ENCODE data around the gene OR4D6. TPM values are rescaled to one million over a fixed set of nuclear protein-coding genes. Genes with fewer than 3 reads are reported as not detected.

Gene OR4D6
- polyA plus RNA-seq, 1 donor from 2014 or later: not detected

- Histone ChIP-seq H3K36me3 (ENCODE audit: insufficient read depth, low read length) (no peaks in the 10 kb centered on the region), H4K20me1 (ENCODE audit: insufficient read depth) (no peaks in the 10 kb centered on the region), H3K27ac (ENCODE audit: low read length) (no peak overlapping the region), H3K9me3 (ENCODE audit: low read length) (no peaks in the 10 kb centered on the region), H3K4me3 (ENCODE audit: low read length) (no peak overlapping the region), H3F3A (ENCODE audit: insufficient read depth, low read length, poor library complexity, severe bottlenecking) (no peaks in the 10 kb centered on the region), H2AFZ (ENCODE audit: low read depth, low read length) (no peak overlapping the region), H3K9me2 (ENCODE audit: insufficient read depth, low read length) (no peaks in the 10 kb centered on the region), H3K9ac (ENCODE audit: low read length) (no peak overlapping the region), H3K27me3 (ENCODE audit: insufficient read depth, low read depth, low read length) (no peaks in the 10 kb centered on the region), H3K79me2 (replicated peaks; ENCODE audit: insufficient read depth, low read length) (no peaks in the 10 kb centered on the region), H3K4me2 (ENCODE audit: low read length) (no peak overlapping the region)
- no peak for TF ChIP-seq MXI1 (conservative IDR thresholded peaks at IDR 0.05; ENCODE audit: poor library complexity, severe bottlenecking)
- TF ChIP-seq, protein P1, sequence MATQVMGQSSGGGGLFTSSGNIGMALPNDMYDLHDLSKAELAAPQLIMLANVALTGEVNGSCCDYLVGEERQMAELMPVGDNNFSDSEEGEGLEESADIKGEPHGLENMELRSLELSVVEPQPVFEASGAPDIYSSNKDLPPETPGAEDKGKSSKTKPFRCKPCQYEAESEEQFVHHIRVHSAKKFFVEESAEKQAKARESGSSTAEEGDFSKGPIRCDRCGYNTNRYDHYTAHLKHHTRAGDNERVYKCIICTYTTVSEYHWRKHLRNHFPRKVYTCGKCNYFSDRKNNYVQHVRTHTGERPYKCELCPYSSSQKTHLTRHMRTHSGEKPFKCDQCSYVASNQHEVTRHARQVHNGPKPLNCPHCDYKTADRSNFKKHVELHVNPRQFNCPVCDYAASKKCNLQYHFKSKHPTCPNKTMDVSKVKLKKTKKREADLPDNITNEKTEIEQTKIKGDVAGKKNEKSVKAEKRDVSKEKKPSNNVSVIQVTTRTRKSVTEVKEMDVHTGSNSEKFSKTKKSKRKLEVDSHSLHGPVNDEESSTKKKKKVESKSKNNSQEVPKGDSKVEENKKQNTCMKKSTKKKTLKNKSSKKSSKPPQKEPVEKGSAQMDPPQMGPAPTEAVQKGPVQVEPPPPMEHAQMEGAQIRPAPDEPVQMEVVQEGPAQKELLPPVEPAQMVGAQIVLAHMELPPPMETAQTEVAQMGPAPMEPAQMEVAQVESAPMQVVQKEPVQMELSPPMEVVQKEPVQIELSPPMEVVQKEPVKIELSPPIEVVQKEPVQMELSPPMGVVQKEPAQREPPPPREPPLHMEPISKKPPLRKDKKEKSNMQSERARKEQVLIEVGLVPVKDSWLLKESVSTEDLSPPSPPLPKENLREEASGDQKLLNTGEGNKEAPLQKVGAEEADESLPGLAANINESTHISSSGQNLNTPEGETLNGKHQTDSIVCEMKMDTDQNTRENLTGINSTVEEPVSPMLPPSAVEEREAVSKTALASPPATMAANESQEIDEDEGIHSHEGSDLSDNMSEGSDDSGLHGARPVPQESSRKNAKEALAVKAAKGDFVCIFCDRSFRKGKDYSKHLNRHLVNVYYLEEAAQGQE (IDR thresholded peaks at IDR 0.05; ENCODE audit: borderline replicate concordance): no peak
Observed at GRCh38 chr11:59417023-59417422, 39.7 kb upstream of the OR4D6 start.

- Histone ChIP-seq H3K27me3 (ENCODE audit: insufficient read depth, low read depth, low read length) (no peaks in the 10 kb centered on the region), H3K9ac (ENCODE audit: low read length) (no peak overlapping the region), H4K20me1 (ENCODE audit: insufficient read depth) (no peaks in the 10 kb centered on the region), H3K4me2 (ENCODE audit: low read length) (no peak overlapping the region), H3K9me2 (ENCODE audit: insufficient read depth, low read length) (no peaks in the 10 kb centered on the region), H3K9me3 (ENCODE audit: low read length) (no peaks in the 10 kb centered on the region), H3K36me3 (ENCODE audit: insufficient read depth, low read length) (no peaks in the 10 kb centered on the region), H3K27ac (ENCODE audit: low read length) (no peak overlapping the region), H2AFZ (ENCODE audit: low read depth, low read length) (no peak overlapping the region), H3K79me2 (replicated peaks; ENCODE audit: insufficient read depth, low read length) (no peaks in the 10 kb centered on the region), H3F3A (ENCODE audit: insufficient read depth, low read length, poor library complexity, severe bottlenecking) (no peaks in the 10 kb centered on the region), H3K4me3 (ENCODE audit: low read length) (no peak overlapping the region)
- no peak for TF ChIP-seq SMC3 (conservative IDR thresholded peaks at IDR 0.05; ENCODE audit: poor library complexity)
Observed at GRCh38 chr11:59418156-59418555, 38.6 kb upstream of the OR4D6 start.

- Histone ChIP-seq H3K4me2 (ENCODE audit: low read length) (no peak overlapping the region), H3F3A (ENCODE audit: insufficient read depth, low read length, poor library complexity, severe bottlenecking) (no peaks in the 10 kb centered on the region), H3K9me3 (ENCODE audit: low read length) (no peaks in the 10 kb centered on the region), H3K9me2 (ENCODE audit: insufficient read depth, low read length) (no peaks in the 10 kb centered on the region), H3K79me2 (replicated peaks; ENCODE audit: insufficient read depth, low read length) (no peaks in the 10 kb centered on the region), H3K4me3 (ENCODE audit: low read length) (no peak overlapping the region), H3K27me3 (ENCODE audit: insufficient read depth, low read depth, low read length) (no peaks in the 10 kb centered on the region), H3K9ac (ENCODE audit: low read length) (no peak overlapping the region), H2AFZ (ENCODE audit: low read depth, low read length) (no peak overlapping the region), H3K36me3 (ENCODE audit: insufficient read depth, low read length) (no peaks in the 10 kb centered on the region), H3K27ac (ENCODE audit: low read length) (no peak overlapping the region), H4K20me1 (ENCODE audit: insufficient read depth) (no peaks in the 10 kb centered on the region)
- TF ChIP-seq EZH2 (IDR thresholded peaks at IDR 0.05; ENCODE audit: borderline replicate concordance, insufficient read depth, low read length, poor library complexity, severe bottlenecking) (no peak), RAD21 (conservative IDR thresholded peaks at IDR 0.05) (no peak), MXI1 (conservative IDR thresholded peaks at IDR 0.05; ENCODE audit: poor library complexity, severe bottlenecking) (no peak), TAF1 (IDR thresholded peaks at IDR 0.05; ENCODE audit: low read depth) (no peak), POLR2AphosphoS5 (IDR thresholded peaks at IDR 0.05) (no peak)
- TF ChIP-seq, protein P1 (IDR thresholded peaks at IDR 0.05; ENCODE audit: borderline replicate concordance): no peak
Observed at GRCh38 chr11:59423835-59424234, 32.9 kb upstream of the OR4D6 start.
